Keratinocyte (primary cell): Measurements from ENCODE around the gene TSHZ2. TPM values are rescaled to one million over a fixed set of nuclear protein-coding genes. Genes with fewer than 3 reads are reported as not detected.

Experiments
- DNase-seq: peaks from one replicate; pipeline ENCODE4 v3.0.0-alpha.2; 2011; ENCODE audit warnings: low read depth, missing footprints, low spot score
- FAIRE-seq: peaks from 2 replicates; lab custom pipeline; 2011; peaks lifted over from hg19 to GRCh38; lab: Jason Lieb, UNC
- H2AFZ ChIP-seq: 2 replicates; pipeline ENCODE4 v1.6.0; 2012; ENCODE audit warnings: low read length, control low read depth, inconsistent platforms; ENCODE audit not compliant: control insufficient read depth
- H3K27ac ChIP-seq: 2 replicates; pipeline ENCODE4 v1.5.1; 2011; ENCODE audit warnings: low read length; ENCODE audit not compliant: control insufficient read depth, insufficient read depth
- H3K27me3 ChIP-seq: 3 replicates; pipeline ENCODE4 v1.6.0; 2011; ENCODE audit warnings: low read length; ENCODE audit not compliant: control insufficient read depth, insufficient read depth; ENCODE audit errors: extremely low read depth
- H3K36me3 ChIP-seq, 2 experiments: 2 replicates in 1 of 2; 3 replicates in 1 of 2; pipeline ENCODE4 v1.5.1; 2011; ENCODE audit warnings: low read length in 2 of 2, mild to moderate bottlenecking in 1 of 2; ENCODE audit not compliant: control insufficient read depth in 2 of 2, insufficient read depth in 2 of 2; ENCODE audit errors: extremely low read depth in 1 of 2
- H3K4me1 ChIP-seq: 3 replicates; pipeline ENCODE4 v1.5.1; 2011; ENCODE audit warnings: low read length; ENCODE audit not compliant: control insufficient read depth, insufficient read depth; ENCODE audit errors: extremely low read depth
- H3K4me2 ChIP-seq: 3 replicates; pipeline ENCODE4 v1.6.0; 2011; ENCODE audit warnings: low read depth, low read length; ENCODE audit not compliant: control insufficient read depth, insufficient read depth; ENCODE audit errors: extremely low read depth
- H3K4me3 ChIP-seq, 3 experiments: fragments of 200-600 bp in 1 of 3; sonication (generic) in 1 of 3; 2 replicates in 2 of 3; 3 replicates in 1 of 3; pipeline ENCODE4 v1.5.1; 2011 to 2016; ENCODE audit warnings: low read length in 3 of 3, mild to moderate bottlenecking in 3 of 3, control low read depth in 2 of 3, inconsistent platforms in 1 of 3, low read depth in 1 of 3, mixed read lengths in 1 of 3, mixed run types in 1 of 3, moderate library complexity in 1 of 3; ENCODE audit not compliant: control insufficient read depth in 2 of 3, insufficient read depth in 2 of 3; ENCODE audit errors: extremely low read depth in 1 of 3
- H3K79me2 ChIP-seq: 2 replicates; pipeline ENCODE4 v1.6.0; 2012; ENCODE audit warnings: low read length; ENCODE audit not compliant: control insufficient read depth, insufficient read depth
- H3K9ac ChIP-seq: 3 replicates; pipeline ENCODE4 v1.6.0; 2011; ENCODE audit warnings: low read length; ENCODE audit not compliant: control insufficient read depth, insufficient read depth; ENCODE audit errors: extremely low read depth
- H3K9me1 ChIP-seq: 3 replicates; pipeline ENCODE4 v1.6.0; 2011; ENCODE audit warnings: low read length; ENCODE audit not compliant: control insufficient read depth, insufficient read depth; ENCODE audit errors: extremely low read depth
- H3K9me3 ChIP-seq: 2 replicates; pipeline ENCODE4 v1.5.1; 2012; ENCODE audit warnings: low read depth, low read length; ENCODE audit not compliant: control insufficient read depth
- H4K20me1 ChIP-seq: 3 replicates; pipeline ENCODE4 v1.6.0; 2011; ENCODE audit warnings: low read length; ENCODE audit not compliant: control insufficient read depth, insufficient read depth; ENCODE audit errors: extremely low read depth
- EZH2 ChIP-seq: IDR thresholded peaks from one replicate; pipeline ENCODE4 v1.6.1; 2012; ENCODE audit warnings: inconsistent platforms, mild to moderate bottlenecking, low read length, moderate library complexity
- dilution Hi-C: fragments of 300-500 bp; cut with MboI; formaldehyde crosslinking; loops from one replicate; pipeline ENCODE4 v1.7.0; 2020; ENCODE audit warnings: low sequenced_read_pairs; ENCODE audit not compliant: extremely low pct_ligation_motif_present
- polyA plus RNA-seq, 5 experiments: library from polyadenylated mRNA; depleted of rRNA in 3 of 5; stranded (reverse) in 3 of 5; stranded (forward) in 1 of 5; unstranded in 1 of 5; fragments of >200 nt; gene quantifications; 1 replicate in 1 of 5; 2 replicates in 3 of 5; 3 replicates in 1 of 5; pipeline versions ENCODE4 v1.2.1 to v1.2.3, GENCODE V29; 2011 to 2012; ENCODE audit warnings: missing spikeins in 2 of 5, low read depth in 1 of 5, low replicate concordance in 1 of 5
- TF ChIP-seq, protein P1 (sequence below), 3 experiments: IDR thresholded peaks in 1 of 3; conservative IDR thresholded peaks in 1 of 3; optimal IDR thresholded peaks in 1 of 3; 2 replicates in 2 of 3; 3 replicates in 1 of 3; pipeline versions ENCODE3 to v1.5.1; 2011; ENCODE audit warnings: low read length in 3 of 3, mild to moderate bottlenecking in 3 of 3, moderate library complexity in 2 of 3, control low read depth in 1 of 3, inconsistent platforms in 1 of 3; ENCODE audit not compliant: insufficient read depth in 2 of 3; ENCODE audit errors: extremely low read depth in 1 of 3

Gene TSHZ2
- polyA plus RNA-seq, 1 donor (not counting 4 experiments of a cell fraction or from before 2014, with no cell fraction given), result 1.1 TPM

DNA sequence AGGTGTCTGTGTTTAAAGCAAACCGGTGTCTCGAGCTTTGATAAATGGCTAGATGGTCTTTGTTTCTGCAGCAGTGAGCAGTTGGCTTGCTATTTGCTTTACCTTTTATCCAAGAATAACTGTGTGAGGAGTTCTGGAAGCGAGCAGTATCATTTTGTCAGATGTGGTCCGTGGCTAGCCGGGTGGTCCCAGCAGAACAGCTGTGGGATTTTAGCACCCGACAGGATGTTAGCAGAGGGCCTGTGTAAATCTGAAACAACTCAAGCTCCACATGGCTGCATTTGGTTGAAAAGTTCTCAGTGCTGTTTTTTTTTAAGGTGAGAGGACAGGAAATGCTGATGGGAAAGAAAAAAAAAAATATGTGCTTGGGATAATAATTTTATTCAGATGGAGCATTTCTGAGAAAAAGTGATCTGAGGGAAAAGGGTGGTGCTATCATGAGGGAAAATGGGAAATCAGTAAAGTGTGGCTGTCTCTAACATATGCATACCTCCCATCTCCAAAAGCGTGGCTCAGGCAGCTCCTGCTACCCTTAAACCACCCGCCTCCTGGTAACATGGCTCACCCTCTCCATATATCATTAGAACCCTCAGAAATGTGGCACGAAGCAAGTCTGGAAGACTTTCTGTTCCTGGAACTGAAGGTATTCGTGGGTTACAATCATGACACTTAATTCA, 215.4 kb downstream of the TSHZ2 start:
- Histone ChIP-seq H3K36me3 (no peaks in the 10 kb centered on the region), H3K9me3 (no peaks in the 10 kb centered on the region), H2AFZ (no peak overlapping the region), H3K27ac (no peak overlapping the region), H3K9ac (no peak overlapping the region), H4K20me1 (no peaks in the 10 kb centered on the region), H3K4me3 (no peak overlapping the region), H3K79me2 (no peaks in the 10 kb centered on the region), H3K4me2 (no peak overlapping the region), H3K4me1 (no peaks in the 10 kb centered on the region), H3K9me1 (no peaks in the 10 kb centered on the region), H3K27me3 (no peaks in the 10 kb centered on the region)
- dilution Hi-C loops, result no loop called here
- no peak for FAIRE-seq
- TF ChIP-seq, protein P1, sequence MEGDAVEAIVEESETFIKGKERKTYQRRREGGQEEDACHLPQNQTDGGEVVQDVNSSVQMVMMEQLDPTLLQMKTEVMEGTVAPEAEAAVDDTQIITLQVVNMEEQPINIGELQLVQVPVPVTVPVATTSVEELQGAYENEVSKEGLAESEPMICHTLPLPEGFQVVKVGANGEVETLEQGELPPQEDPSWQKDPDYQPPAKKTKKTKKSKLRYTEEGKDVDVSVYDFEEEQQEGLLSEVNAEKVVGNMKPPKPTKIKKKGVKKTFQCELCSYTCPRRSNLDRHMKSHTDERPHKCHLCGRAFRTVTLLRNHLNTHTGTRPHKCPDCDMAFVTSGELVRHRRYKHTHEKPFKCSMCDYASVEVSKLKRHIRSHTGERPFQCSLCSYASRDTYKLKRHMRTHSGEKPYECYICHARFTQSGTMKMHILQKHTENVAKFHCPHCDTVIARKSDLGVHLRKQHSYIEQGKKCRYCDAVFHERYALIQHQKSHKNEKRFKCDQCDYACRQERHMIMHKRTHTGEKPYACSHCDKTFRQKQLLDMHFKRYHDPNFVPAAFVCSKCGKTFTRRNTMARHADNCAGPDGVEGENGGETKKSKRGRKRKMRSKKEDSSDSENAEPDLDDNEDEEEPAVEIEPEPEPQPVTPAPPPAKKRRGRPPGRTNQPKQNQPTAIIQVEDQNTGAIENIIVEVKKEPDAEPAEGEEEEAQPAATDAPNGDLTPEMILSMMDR (optimal IDR thresholded peaks at IDR 0.05 in 1 of 3, IDR thresholded peaks at IDR 0.05 in 1 of 3, conservative IDR thresholded peaks at IDR 0.05 in 1 of 3; ENCODE audit: extremely low read depth in 1 of 3, insufficient read depth in 2 of 3, low read length in 3 of 3), result no peak
- TF ChIP-seq EZH2, result no peak
- no peak for DNase-seq

DNA sequence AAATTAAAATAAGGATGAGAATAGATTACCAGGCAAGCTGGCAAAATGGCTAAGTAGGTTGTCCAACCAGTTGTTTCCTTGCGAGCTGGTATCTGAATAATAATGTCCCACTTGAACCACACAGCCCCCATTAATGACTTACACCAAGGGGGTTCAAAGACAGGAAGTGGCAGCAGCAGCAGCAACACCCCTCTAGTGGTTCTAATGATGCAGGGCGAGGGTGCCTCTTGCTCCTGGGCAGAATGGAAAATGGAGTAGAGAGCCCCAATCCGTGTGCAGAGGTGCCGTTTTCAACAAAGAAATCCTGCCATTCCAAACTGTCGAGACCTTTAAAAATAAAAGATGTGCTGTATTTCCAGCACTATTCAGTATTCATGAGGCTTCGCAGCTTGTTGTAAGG, 218.1 kb downstream of the TSHZ2 start:
- DNase-seq (no peak), FAIRE-seq (no peak)
- Histone ChIP-seq H3K79me2 (no peaks in the 10 kb centered on the region), H3K4me2 (no peak overlapping the region), H3K9ac (no peak overlapping the region), H3K9me3 (no peaks in the 10 kb centered on the region), H3K27me3 (no peaks in the 10 kb centered on the region), H4K20me1 (no peaks in the 10 kb centered on the region), H2AFZ (no peak overlapping the region), H3K36me3 (no peaks in the 10 kb centered on the region), H3K4me3 (no peak overlapping the region), H3K9me1 (no peaks in the 10 kb centered on the region), H3K4me1 (no peaks in the 10 kb centered on the region), H3K27ac (no peak overlapping the region)
- TF ChIP-seq, protein P1 (optimal IDR thresholded peaks at IDR 0.05 in 1 of 3, IDR thresholded peaks at IDR 0.05 in 1 of 3, conservative IDR thresholded peaks at IDR 0.05 in 1 of 3; ENCODE audit: extremely low read depth in 1 of 3, insufficient read depth in 2 of 3, low read length in 3 of 3), result no peak
- TF ChIP-seq EZH2, result no peak
- dilution Hi-C loops, result no loop called here
